GM21737 (cell line): ENCODE measurements around the gene LYPD3.

Experiments
- ATAC-seq: cut with Tn5 transposase; IDR thresholded peaks from one replicate; pipeline ENCODE4 v1.9.1; 2021; ENCODE audit warnings: mild to moderate bottlenecking, moderate library complexity; ENCODE audit not compliant: unreplicated experiment

LYPD3 gene

GRCh38 chr19:43486412-43486811, 21.0 kb upstream of the LYPD3 start:
- no peak for ATAC-seq

- no peak for ATAC-seq
These were observed 20.5 kb upstream of the LYPD3 start for GRCh38 chr19:43485951-43486350.

- no peak for ATAC-seq
These were observed 17.9 kb upstream of the LYPD3 start for GRCh38 chr19:43483281-43483680.

GRCh38 chr19:43482193-43482592, 16.8 kb upstream of the LYPD3 start:
- no peak for ATAC-seq

- ATAC-seq = no peak
These were observed 16.3 kb upstream of the LYPD3 start for GRCh38 chr19:43481701-43482100.

GRCh38 chr19:43480574-43480973, 15.2 kb upstream of the LYPD3 start:
- no peak for ATAC-seq

- no peak for ATAC-seq
These were observed 14.7 kb upstream of the LYPD3 start for GRCh38 chr19:43479961-43480561.

- ATAC-seq = no peak
These were observed 13.8 kb upstream of the LYPD3 start for GRCh38 chr19:43479226-43479625.

- no peak for ATAC-seq
These were observed 12.9 kb upstream of the LYPD3 start for GRCh38 chr19:43478323-43478722.

GRCh38 chr19:43476606-43477005, 11.2 kb upstream of the LYPD3 start:
- ATAC-seq = no peak

GRCh38 chr19:43474986-43475705, 9.7 kb upstream of the LYPD3 start:
- no peak for ATAC-seq

GRCh38 chr19:43474487-43474886, 9.1 kb upstream of the LYPD3 start:
- ATAC-seq = no peak

GRCh38 chr19:43471091-43471490, 5.7 kb upstream of the LYPD3 start:
- no peak for ATAC-seq

GRCh38 chr19:43470288-43470687, 4.9 kb upstream of the LYPD3 start:
- no peak for ATAC-seq

- no peak for ATAC-seq
These were observed 3.7 kb upstream of the LYPD3 start for GRCh38 chr19:43469160-43469480.

- no peak for ATAC-seq
These were observed 3.1 kb upstream of the LYPD3 start for GRCh38 chr19:43468354-43469159.

GRCh38 chr19:43467730-43468129, 2.3 kb upstream of the LYPD3 start:
- ATAC-seq = no peak

- no peak for ATAC-seq
These were observed 1.9 kb upstream of the LYPD3 start for GRCh38 chr19:43467276-43467675.

- no peak for ATAC-seq
These were observed 1.4 kb upstream of the LYPD3 start for GRCh38 chr19:43466793-43467192.

GRCh38 chr19:43464134-43464775, 1.2 kb downstream of the LYPD3 start:
- peak; percentile 32 for ATAC-seq

GRCh38 chr19:43463381-43464133, 1.9 kb downstream of the LYPD3 start:
- ATAC-seq = peak; percentile 76
